K562 (cell line): ENCODE measurements around the gene PYGB. TPM values are rescaled to one million over a fixed set of nuclear protein-coding genes. Genes with fewer than 3 reads are reported as not detected.

Source experiments
- ATAC-seq: fragments of 200-7000 bp; cut with Tn5 transposase; 3 replicates; pipeline ENCODE4 v1.9.1; 2020; ENCODE audit warnings: moderate library complexity
- BruUV-seq: library from RNA; stranded (reverse); fragments of 400-500 nt; replicated peaks from 2 replicates; lab custom pipeline; 2021; lab: Mats Ljungman, UMichigan
- CTCF ChIA-PET: fragments of 300-600 bp; formaldehyde crosslinking; extraction: SDS; loops from one replicate; lab custom pipeline; 2021; ENCODE audit warnings: low intra/inter-chr PET ratio; lab: Yijun Ruan, JAX
- POLR2A ChIA-PET: fragments of 300-600, 350-650 bp; sonication (Branson Sonifier 250); formaldehyde crosslinking; extraction: SDS; loops from one replicate; lab custom pipeline; 2021; ENCODE audit warnings: antibody characterized with exemption, inconsistent platforms; lab: Yijun Ruan, JAX
- DNase-seq, 4 experiments: peaks; one replicate each; pipeline versions ENCODE4 v3.0.0 to v3.0.0-alpha.2; 2011 to 2018; ENCODE audit warnings: low spot score in 3 of 4, mixed read lengths in 3 of 4; ENCODE audit errors: extremely low read depth in 1 of 4
- FAIRE-seq: peaks from 2 replicates; lab custom pipeline; 2011; peaks lifted over from hg19 to GRCh38; lab: Jason Lieb, UNC
- H2AFZ ChIP-seq: 2 replicates; pipeline ENCODE4 v1.6.0; 2011; ENCODE audit warnings: low read depth, low read length, control low read depth, inconsistent platforms
- H3K27ac ChIP-seq: fragments of 200-600 bp; 3 replicates; pipeline ENCODE4 v1.8.0; 2011; ENCODE audit warnings: low read depth, mild to moderate bottlenecking, control low read depth, inconsistent platforms, low read length, moderate library complexity, mixed read lengths; ENCODE audit errors: extremely low read depth
- H3K27me3 ChIP-seq, 2 experiments: fragments of 300-600 bp in 1 of 2; 2 replicates in 1 of 2; 3 replicates in 1 of 2; pipeline versions ENCODE4 v1.6.0 to v1.8.0; 2011; ENCODE audit warnings: inconsistent platforms in 2 of 2, low read length in 2 of 2, mild to moderate bottlenecking in 1 of 2, mixed read lengths in 1 of 2, moderate library complexity in 1 of 2; ENCODE audit not compliant: control insufficient read depth in 2 of 2, insufficient read depth in 2 of 2
- H3K36me3 ChIP-seq: fragments of 300-600 bp; 3 replicates; pipeline ENCODE4 v1.8.0; 2011; ENCODE audit warnings: mild to moderate bottlenecking, low read length, inconsistent platforms; ENCODE audit not compliant: control insufficient read depth, insufficient read depth
- H3K4me1 ChIP-seq, 2 experiments: fragments of 200-600 bp in 1 of 2; replicated peaks in 1 of 2; 2 replicates in 1 of 2; 3 replicates in 1 of 2; pipeline versions ENCODE4 v1.5.1 to v1.8.0; 2011; ENCODE audit warnings: inconsistent platforms in 2 of 2, low read length in 2 of 2, mild to moderate bottlenecking in 1 of 2, mixed read lengths in 1 of 2, moderate library complexity in 1 of 2; ENCODE audit not compliant: control insufficient read depth in 2 of 2, insufficient read depth in 2 of 2
- H3K4me2 ChIP-seq: 2 replicates; pipeline ENCODE4 v1.6.1; 2011; ENCODE audit warnings: low read length, control low read depth, inconsistent platforms, mixed read lengths; ENCODE audit not compliant: insufficient read depth
- H3K4me3 ChIP-seq: fragments of 200-600 bp; sonication (generic), shearing (Covaris generic); 2 replicates; pipeline ENCODE4 v1.5.1; 2016; ENCODE audit warnings: control low read depth, inconsistent platforms
- H3K79me2 ChIP-seq: fragments of 200-600 bp; 3 replicates; pipeline ENCODE4 v1.8.0; 2011; ENCODE audit warnings: low read length, inconsistent platforms; ENCODE audit not compliant: control insufficient read depth, insufficient read depth
- H3K9ac ChIP-seq, 2 experiments: 2 replicates each; pipeline versions ENCODE4 v1.6.0 to v1.6.1; 2011; ENCODE audit warnings: low read depth in 2 of 2, low read length in 2 of 2, control low read depth in 1 of 2, inconsistent platforms in 1 of 2, mild to moderate bottlenecking in 1 of 2, mixed read lengths in 1 of 2; ENCODE audit not compliant: insufficient read depth in 1 of 2
- H3K9me1 ChIP-seq: one replicate; pipeline ENCODE4 v1.6.0; 2011; ENCODE audit warnings: inconsistent platforms, mild to moderate bottlenecking, low read length, moderate library complexity; ENCODE audit not compliant: control insufficient read depth, insufficient read depth
- H3K9me3 ChIP-seq: replicated peaks from 2 replicates; pipeline ENCODE4 v1.5.1; 2011; ENCODE audit warnings: low read depth, low read length, inconsistent platforms; ENCODE audit not compliant: control insufficient read depth, insufficient read depth
- H4K20me1 ChIP-seq: replicated peaks from 2 replicates; pipeline ENCODE4 v1.6.1; 2011; ENCODE audit warnings: low read length, inconsistent platforms, mixed read lengths; ENCODE audit not compliant: control insufficient read depth, insufficient read depth
- CLOCK ChIP-seq: fragments of 250-450 bp; sonication (Bioruptor Pico); IDR thresholded peaks from 2 replicates; pipeline ENCODE4 v1.4.0; 2020; ENCODE audit warnings: mild to moderate bottlenecking, moderate library complexity, borderline replicate concordance
- CREBBP ChIP-seq: IDR thresholded peaks from one replicate; pipeline ENCODE4 v1.6.1; 2012; ENCODE audit warnings: low read depth, mild to moderate bottlenecking, control low read depth, inconsistent platforms, low read length
- FOXK1 ChIP-seq: sonication (generic); formaldehyde crosslinking; IDR thresholded peaks from 2 replicates; pipeline ENCODE4 v1.8.0; 2022; ENCODE audit warnings: missing genetic modification reagents, mild to moderate bottlenecking, borderline replicate concordance
- HMG20B ChIP-seq: fragments of 250-450 bp; sonication (Bioruptor Pico); IDR thresholded peaks from 2 replicates; pipeline ENCODE4 v1.5.0; 2021; ENCODE audit warnings: mild to moderate bottlenecking
- HOXB6 ChIP-seq: fragments of 250-450 bp; sonication (Bioruptor Pico); IDR thresholded peaks from 2 replicates; pipeline ENCODE4 v1.5.1; 2022; ENCODE audit warnings: mild to moderate bottlenecking, borderline replicate concordance
- MTF1 ChIP-seq: fragments of 250-450 bp; sonication (Bioruptor Pico); IDR thresholded peaks from 2 replicates; pipeline ENCODE4 v1.9.0; 2021; ENCODE audit warnings: moderate library complexity, mild to moderate bottlenecking, inconsistent platforms, borderline replicate concordance
- PTRF ChIP-seq: fragments of 450-650 bp; IDR thresholded peaks from 2 replicates; pipeline ENCODE4 v1.6.1; 2016; ENCODE audit warnings: mild to moderate bottlenecking, missing genetic modification characterization, missing compliant biosample characterization
- SREBF2 ChIP-seq: sonication (generic); formaldehyde crosslinking; IDR thresholded peaks from 2 replicates; pipeline ENCODE4 v1.4.0; 2020; ENCODE audit warnings: mild to moderate bottlenecking, missing genetic modification reagents
- TRIM25 ChIP-seq: fragments of 450-650 bp; IDR thresholded peaks from 2 replicates; pipeline ENCODE4 v1.7.0; 2016; ENCODE audit warnings: borderline replicate concordance
- ZBTB34 ChIP-seq: fragments of 250-450 bp; sonication (Bioruptor Pico); IDR thresholded peaks from 2 replicates; pipeline ENCODE4 v1.8.0; 2021; ENCODE audit warnings: mild to moderate bottlenecking, moderate library complexity
- ZNF3 ChIP-seq: fragments of 250-450 bp; sonication (Bioruptor Pico); IDR thresholded peaks from 2 replicates; pipeline ENCODE4 v1.5.0; 2021; ENCODE audit warnings: mild to moderate bottlenecking, moderate library complexity
- ZNF311 ChIP-seq: fragments of 250-450 bp; sonication (Bioruptor Pico); IDR thresholded peaks from 2 replicates; pipeline ENCODE4 v1.4.0; 2020; ENCODE audit warnings: mild to moderate bottlenecking, moderate library complexity
- ZNF76 ChIP-seq: fragments of 250-450 bp; sonication (Bioruptor Pico); IDR thresholded peaks from 2 replicates; pipeline ENCODE4 v1.4.0; 2020; ENCODE audit warnings: mild to moderate bottlenecking, moderate library complexity, borderline replicate concordance
- WGBS: fragments of 100-300 bp; shearing (Covaris generic); methylation state at CpG from one replicate; pipeline ENCODE4 v1.1.6; 2016; ENCODE audit warnings: low coverage, mixed read lengths; ENCODE audit not compliant: insufficient coverage; ENCODE audit errors: missing lambda C conversion rate; 5-methylcytosine and 5-hydroxymethylcytosine counted together
- in situ Hi-C: fragments of 300-500 bp; cut with MboI; formaldehyde crosslinking; loops from 4 replicates; pipeline ENCODE4 v1.15.0; 2018; ENCODE audit warnings: inconsistent platforms, mixed read lengths
- intact Hi-C: fragments of 100-400 bp; cut with micrococcal nuclease; formaldehyde crosslinking; loops from 2 replicates; pipeline ENCODE4 v1.14.2; 2022
- polyA plus RNA-seq, 8 experiments: library from polyadenylated mRNA; depleted of rRNA in 4 of 8; stranded (reverse) in 5 of 8; unstranded in 3 of 8; fragments of >200 nt; fragmentation: Nextera tagmentation in 2 of 8; fragmentation: Illumina TruSeq in 1 of 8; extraction: Ambion mirVana in 2 of 8; extraction: Trizol in 1 of 8; gene quantifications; 2 replicates each; pipeline versions ENCODE4 v1.2.1 to v1.2.3, GENCODE V29; 2011 to 2014; ENCODE audit warnings: inconsistent platforms in 1 of 8, missing spikeins in 1 of 8
- total RNA-seq, 7 experiments: library from RNA; depleted of rRNA in 6 of 7; stranded (reverse); fragments of >200 nt in 6 of 7; fragmentation: Illumina TruSeq in 2 of 7; extraction: Trizol in 2 of 7; gene quantifications; 2 replicates each; pipeline versions ENCODE4 v1.2.1 to v1.2.3, GENCODE V29; 2011 to 2021; ENCODE audit warnings: low replicate concordance in 1 of 7

The PYGB gene
- total and polyA plus RNA-seq, 9 of the 15 experiments (the other 6 are each of a cell fraction or from before 2014, with no cell fraction given) = 0.34 to 18.0 (median 9.8) TPM

- TF ChIP-seq ZBTB34 = no peak
Measured at GRCh38 chr20:25198663-25199383, 49.1 kb upstream of the PYGB start (continued).

GRCh38 chr20:25199473-25200260 is 48.2 kb upstream of the PYGB start:
- Histone ChIP-seq H4K20me1 (peaks cover 12% of the 10 kb centered on the region), H3K79me2 (peaks cover 30% of the 10 kb centered on the region), H3K4me2 (no peak overlapping the region), H3K36me3 (peaks cover 2% of the 10 kb centered on the region; the same call in 1 of the 3 replicates), H3K9ac (no peak overlapping the region), H3K9me3 (no peaks in the 10 kb centered on the region), H3K4me3 (no peak overlapping the region), H2AFZ (no peak overlapping the region), H3K27me3 (no peaks in the 10 kb centered on the region), H3K4me1 (peaks cover 7 to 19% of the 10 kb centered on the region in 2 experiments; a peak in 4 of 5 replicates), H3K9me1 (peaks cover 2% of the 10 kb centered on the region), H3K27ac (no peak overlapping the region)
- DNase-seq (no peak), FAIRE-seq (no peak), ATAC-seq (no peak)
- POLR2A ChIA-PET = interaction anchor here (0.5 kb wide), 1 partner anchor 148 kb away, joined by 3 read pairs; no protein-coding TSS in a partner anchor
- CTCF ChIA-PET = no interaction called here
- in situ Hi-C loops (no loop called here), intact Hi-C loops (loop anchor here (5.0 kb wide), 1 partner anchor 48 kb away; the partner anchor contains the start of gene PYGB)
- no TSS peak for BruUV-seq
- 69% methylated on average over 5 of the region's 5 CpGs for WGBS
- no peak for TF ChIP-seq FOXK1
- TF ChIP-seq ZNF311 (CRISPR knock-in tag) = no peak
- no peak for TF ChIP-seq ZNF76 (CRISPR knock-in tag)
- no peak for TF ChIP-seq HOXB6 (CRISPR knock-in tag)
- TF ChIP-seq SREBF2 (CRISPR knock-in tag) = no peak
- no peak for TF ChIP-seq CREBBP
- TF ChIP-seq TRIM25 = no peak
- no peak for TF ChIP-seq HMG20B
- no peak for TF ChIP-seq CLOCK
- no peak for TF ChIP-seq ZNF3 (CRISPR knock-in tag)
- no peak for TF ChIP-seq PTRF (tag)
- TF ChIP-seq MTF1 (CRISPR knock-in tag) = no peak
